Endothelial cell of umbilical vein (primary cell): ENCODE results near the gene PSMA6.

ENCODE experiments used
- EZH2 ChIP-seq: IDR thresholded peaks from 2 replicates; pipeline ENCODE4 v1.6.1; 2012; ENCODE audit warnings: borderline replicate concordance, low read depth, mild to moderate bottlenecking, moderate library complexity, low read length, inconsistent platforms; ENCODE audit not compliant: severe bottlenecking
- FOS ChIP-seq: IDR thresholded peaks from 2 replicates; pipeline ENCODE4 v1.6.1; 2011; ENCODE audit warnings: mild to moderate bottlenecking, low read length, moderate library complexity, borderline replicate concordance; ENCODE audit not compliant: insufficient read depth
- GATA2 ChIP-seq: IDR thresholded peaks from 2 replicates; pipeline ENCODE4 v1.7.0; 2011; ENCODE audit warnings: low read depth, mild to moderate bottlenecking, moderate library complexity, mixed read lengths, low read length; ENCODE audit not compliant: insufficient read length, insufficient read depth
- JUN ChIP-seq: IDR thresholded peaks from 2 replicates; pipeline ENCODE4 v1.6.1; 2011; ENCODE audit warnings: borderline replicate concordance, low read depth; ENCODE audit not compliant: insufficient read length, insufficient read depth
- MAX ChIP-seq: IDR thresholded peaks from 2 replicates; pipeline ENCODE4 v1.6.1; 2011; ENCODE audit not compliant: insufficient read depth, insufficient read length
- MYC ChIP-seq: IDR thresholded peaks from one replicate; pipeline ENCODE4 v1.6.1; 2011; ENCODE audit warnings: mild to moderate bottlenecking, low read depth, low read length
- POLR2A ChIP-seq: IDR thresholded peaks from 2 replicates; pipeline ENCODE4 v1.6.1; 2012; ENCODE audit warnings: low read depth, mild to moderate bottlenecking, control low read depth, low read length
- POLR2AphosphoS5 ChIP-seq: IDR thresholded peaks from 2 replicates; pipeline ENCODE4 v1.6.1; 2012; ENCODE audit warnings: low read depth, mild to moderate bottlenecking, control low read depth, low read length, moderate library complexity; ENCODE audit not compliant: insufficient read depth
- TF ChIP-seq, protein P1 (sequence below), 2 donors: IDR thresholded peaks; 1 replicate in 1 of 2; 2 replicates in 1 of 2; pipeline ENCODE4 v1.5.1; 2011; ENCODE audit warnings: low read length in 2 of 2, mild to moderate bottlenecking in 2 of 2, moderate library complexity in 2 of 2, control low read depth in 1 of 2, inconsistent platforms in 1 of 2, low read depth in 1 of 2; ENCODE audit not compliant: insufficient read depth in 1 of 2; ENCODE audit errors: extremely low read depth in 1 of 2

DNA sequence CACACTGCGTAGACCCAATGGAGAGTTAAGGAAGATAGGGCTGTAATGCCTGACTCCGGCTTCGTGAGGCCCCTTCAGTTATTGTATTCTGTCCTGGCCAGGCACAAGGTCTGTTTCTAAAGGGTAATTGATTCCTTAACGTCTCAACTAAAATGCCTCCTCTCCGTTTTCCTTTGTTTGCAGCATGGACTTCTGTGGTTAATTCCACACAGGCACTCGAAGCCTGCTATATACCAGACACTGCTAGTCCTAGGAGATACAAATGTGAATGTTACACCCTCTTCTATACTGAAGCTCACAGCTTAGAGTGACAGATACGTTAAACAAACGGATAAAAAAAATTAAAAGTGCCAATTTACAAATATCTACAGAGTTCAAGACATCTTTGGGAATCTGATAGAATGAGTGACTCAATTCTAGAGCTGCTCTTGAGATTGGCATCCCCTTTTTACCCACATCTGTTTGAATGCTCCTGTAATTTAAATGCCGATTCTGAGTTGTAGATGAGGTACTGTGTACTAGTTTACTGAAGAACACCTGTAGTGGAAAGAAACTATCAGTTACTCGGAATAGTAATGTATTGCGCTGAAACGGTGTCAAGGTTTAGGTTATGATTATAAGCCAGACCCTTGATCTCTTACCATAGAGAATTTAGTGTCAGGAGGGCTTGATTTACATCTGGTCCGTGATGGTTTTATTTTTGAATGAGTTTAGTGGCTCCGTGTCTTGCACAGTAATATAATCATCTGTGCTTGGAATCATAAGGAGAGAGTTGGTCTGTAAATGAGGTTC is 784 bp downstream of the PSMA6 start:
- TF ChIP-seq, protein P1, sequence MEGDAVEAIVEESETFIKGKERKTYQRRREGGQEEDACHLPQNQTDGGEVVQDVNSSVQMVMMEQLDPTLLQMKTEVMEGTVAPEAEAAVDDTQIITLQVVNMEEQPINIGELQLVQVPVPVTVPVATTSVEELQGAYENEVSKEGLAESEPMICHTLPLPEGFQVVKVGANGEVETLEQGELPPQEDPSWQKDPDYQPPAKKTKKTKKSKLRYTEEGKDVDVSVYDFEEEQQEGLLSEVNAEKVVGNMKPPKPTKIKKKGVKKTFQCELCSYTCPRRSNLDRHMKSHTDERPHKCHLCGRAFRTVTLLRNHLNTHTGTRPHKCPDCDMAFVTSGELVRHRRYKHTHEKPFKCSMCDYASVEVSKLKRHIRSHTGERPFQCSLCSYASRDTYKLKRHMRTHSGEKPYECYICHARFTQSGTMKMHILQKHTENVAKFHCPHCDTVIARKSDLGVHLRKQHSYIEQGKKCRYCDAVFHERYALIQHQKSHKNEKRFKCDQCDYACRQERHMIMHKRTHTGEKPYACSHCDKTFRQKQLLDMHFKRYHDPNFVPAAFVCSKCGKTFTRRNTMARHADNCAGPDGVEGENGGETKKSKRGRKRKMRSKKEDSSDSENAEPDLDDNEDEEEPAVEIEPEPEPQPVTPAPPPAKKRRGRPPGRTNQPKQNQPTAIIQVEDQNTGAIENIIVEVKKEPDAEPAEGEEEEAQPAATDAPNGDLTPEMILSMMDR (IDR thresholded peaks at IDR 0.05; ENCODE audit: extremely low read depth in 1 of 2, insufficient read depth in 1 of 2, low read depth in 1 of 2, low read length in 2 of 2) = no peak
- TF ChIP-seq EZH2 (no peak), POLR2A (no peak), MYC (no peak), POLR2AphosphoS5 (no peak), MAX (no peak), JUN (no peak), GATA2 (no peak), FOS (no peak)
